Left ventricle myocardium inferior (tissue), 1 donor: Measurements from ENCODE around the gene SACM1L. TPM values are rescaled to one million over a fixed set of nuclear protein-coding genes. Genes with fewer than 3 reads are reported as not detected.

Source experiments
- DNase-seq: peaks from one replicate; pipeline ENCODE4 v3.0.0-alpha.2; 2020
- H3K27ac ChIP-seq: fragments of 200-600 bp; replicated peaks from 2 replicates; pipeline ENCODE4 v1.8.0; 2021
- H3K27me3 ChIP-seq: fragments of 200-600 bp; 2 replicates; pipeline ENCODE4 v1.8.0; 2021; ENCODE audit warnings: low read depth
- H3K36me3 ChIP-seq: fragments of 200-600 bp; 2 replicates; pipeline ENCODE4 v1.8.0; 2021
- H3K4me1 ChIP-seq: fragments of 200-600 bp; 2 replicates; pipeline ENCODE4 v1.8.0; 2021
- H3K4me3 ChIP-seq: fragments of 200-600 bp; 2 replicates; pipeline ENCODE4 v1.8.0; 2021; ENCODE audit warnings: mild to moderate bottlenecking, moderate library complexity
- H3K9me3 ChIP-seq: fragments of 200-600 bp; replicated peaks from 2 replicates; pipeline ENCODE4 v1.8.0; 2021
- intact Hi-C: fragments of 100-400 bp; cut with micrococcal nuclease; formaldehyde crosslinking; loops from one replicate; pipeline ENCODE4 v1.11.0; 2022
- total RNA-seq: library from RNA; stranded (reverse); fragmentation: NEBNext Ultra II Directional; extraction: Animal tissue kit (Norgen Biotek cat#: 25700); gene quantifications from one replicate; pipeline ENCODE4 v1.2.1, GENCODE V29; 2021
- TF ChIP-seq, protein P1 (sequence below): fragments of 200-600 bp; IDR thresholded peaks from 2 replicates; pipeline ENCODE4 v1.8.0; 2021; ENCODE audit warnings: antibody characterized with exemption, mild to moderate bottlenecking, borderline replicate concordance
- donor health status: DM: no; HTN: yes; CAD: no; lungs with severe emphysema.

The SACM1L gene
- total RNA-seq, 1 donor from 2014 or later = 20.9 TPM

DNA sequence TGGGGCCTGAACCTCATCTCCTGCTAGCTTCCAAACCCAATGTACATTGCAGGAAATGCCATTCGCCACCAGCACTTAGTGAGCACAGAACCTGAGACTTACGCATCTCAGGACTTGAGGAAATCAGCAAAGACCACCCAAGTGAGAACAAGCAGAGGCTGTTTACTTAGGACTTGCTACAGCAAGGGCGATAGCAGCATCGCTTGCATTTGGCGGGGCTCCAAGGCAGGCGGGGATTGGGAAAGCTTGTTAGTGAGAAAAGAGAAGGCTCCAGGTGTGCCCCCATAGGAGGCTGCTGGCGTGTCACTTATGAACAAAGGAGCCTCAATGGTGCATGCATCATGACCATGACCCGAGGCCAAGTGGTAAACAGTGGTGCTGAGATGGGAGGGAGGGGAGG, 87.4 kb downstream of the SACM1L start:
- Histone ChIP-seq H3K4me3 (no peak overlapping the region), H3K9me3 (no peaks in the 10 kb centered on the region), H3K36me3 (no peaks in the 10 kb centered on the region), H3K4me1 (no peaks in the 10 kb centered on the region), H3K27me3 (no peaks in the 10 kb centered on the region), H3K27ac (no peak overlapping the region)
- intact Hi-C loops = no loop called here
- DNase-seq = no peak
- TF ChIP-seq, protein P1, sequence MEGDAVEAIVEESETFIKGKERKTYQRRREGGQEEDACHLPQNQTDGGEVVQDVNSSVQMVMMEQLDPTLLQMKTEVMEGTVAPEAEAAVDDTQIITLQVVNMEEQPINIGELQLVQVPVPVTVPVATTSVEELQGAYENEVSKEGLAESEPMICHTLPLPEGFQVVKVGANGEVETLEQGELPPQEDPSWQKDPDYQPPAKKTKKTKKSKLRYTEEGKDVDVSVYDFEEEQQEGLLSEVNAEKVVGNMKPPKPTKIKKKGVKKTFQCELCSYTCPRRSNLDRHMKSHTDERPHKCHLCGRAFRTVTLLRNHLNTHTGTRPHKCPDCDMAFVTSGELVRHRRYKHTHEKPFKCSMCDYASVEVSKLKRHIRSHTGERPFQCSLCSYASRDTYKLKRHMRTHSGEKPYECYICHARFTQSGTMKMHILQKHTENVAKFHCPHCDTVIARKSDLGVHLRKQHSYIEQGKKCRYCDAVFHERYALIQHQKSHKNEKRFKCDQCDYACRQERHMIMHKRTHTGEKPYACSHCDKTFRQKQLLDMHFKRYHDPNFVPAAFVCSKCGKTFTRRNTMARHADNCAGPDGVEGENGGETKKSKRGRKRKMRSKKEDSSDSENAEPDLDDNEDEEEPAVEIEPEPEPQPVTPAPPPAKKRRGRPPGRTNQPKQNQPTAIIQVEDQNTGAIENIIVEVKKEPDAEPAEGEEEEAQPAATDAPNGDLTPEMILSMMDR = no peak

DNA sequence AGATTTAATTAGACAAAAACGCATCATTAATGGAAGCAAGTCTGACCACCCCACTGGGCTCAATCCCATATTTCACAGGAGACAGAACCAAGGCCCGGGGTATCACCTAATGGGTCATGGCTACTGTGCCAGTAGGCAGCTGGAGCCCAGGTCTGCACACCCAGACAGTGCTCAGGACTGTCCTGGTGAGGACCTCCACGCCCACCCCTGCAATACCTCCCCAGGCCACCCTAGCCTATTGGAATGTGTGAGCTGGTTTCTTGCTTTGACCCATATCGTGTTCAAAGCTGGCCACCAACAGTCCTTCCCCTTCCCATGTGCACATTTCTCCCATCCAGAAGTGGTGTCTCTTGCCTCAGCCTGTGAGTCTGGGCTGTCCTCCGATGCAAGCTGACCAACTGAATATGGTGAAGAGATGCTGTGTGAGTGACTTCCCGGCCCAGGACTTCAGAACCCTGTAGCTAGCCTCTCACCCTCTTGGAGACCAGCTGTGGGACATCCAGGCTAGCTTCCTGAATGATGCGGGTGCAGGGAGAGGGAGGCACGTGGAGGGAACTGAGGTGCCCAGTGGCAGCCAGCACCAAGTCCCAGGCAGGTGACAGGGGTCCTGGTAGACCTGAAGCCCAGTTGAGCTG, 88.0 kb downstream of the SACM1L start:
- H3K36me3 ChIP-seq = no peaks in the 10 kb centered on the region
- H3K27ac ChIP-seq = no peak overlapping the region
- no peak for DNase-seq
- TF ChIP-seq, protein P1 = no peak
- no peaks in the 10 kb centered on the region for H3K27me3 ChIP-seq
- intact Hi-C loops = no loop called here
- H3K4me3 ChIP-seq = no peak overlapping the region
- no peaks in the 10 kb centered on the region for H3K9me3 ChIP-seq
- H3K4me1 ChIP-seq = no peaks in the 10 kb centered on the region

DNA sequence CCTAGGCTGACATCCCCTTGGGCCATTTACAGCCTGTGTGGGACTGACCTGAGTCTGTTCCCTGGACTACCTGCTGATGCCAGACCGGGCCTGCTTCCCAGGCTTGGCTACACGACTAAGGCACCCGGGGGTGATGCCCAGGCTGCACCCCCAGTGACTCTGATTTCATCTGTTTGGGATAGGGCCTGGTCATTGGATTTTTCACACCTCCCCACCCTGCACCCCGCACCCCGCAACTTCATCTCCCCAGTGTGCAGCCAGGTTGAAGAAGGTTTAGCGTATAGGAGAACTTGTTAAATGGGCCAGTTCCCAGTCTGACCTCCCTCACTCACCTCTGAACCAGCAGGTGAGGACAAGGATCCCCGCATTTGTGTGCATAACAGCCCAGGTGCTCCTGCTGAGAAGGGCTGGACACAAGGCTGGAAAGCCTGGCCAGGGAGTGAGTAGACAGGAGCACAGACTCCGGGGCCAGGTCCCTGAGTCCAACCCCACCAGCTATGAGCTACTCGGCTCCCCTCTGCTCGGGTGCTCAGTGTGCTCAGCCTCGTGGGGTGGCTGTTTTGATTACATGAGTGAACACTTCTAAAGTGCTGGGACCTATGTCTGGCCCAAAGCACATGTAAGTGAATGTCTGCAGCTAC, 88.7 kb downstream of the SACM1L start:
- H3K4me3 ChIP-seq = no peak overlapping the region
- TF ChIP-seq, protein P1 = no peak
- H3K27me3 ChIP-seq = no peaks in the 10 kb centered on the region
- H3K36me3 ChIP-seq = no peaks in the 10 kb centered on the region
- intact Hi-C loops = no loop called here
- no peak overlapping the region for H3K27ac ChIP-seq
- no peaks in the 10 kb centered on the region for H3K9me3 ChIP-seq
- DNase-seq = no peak
- no peaks in the 10 kb centered on the region for H3K4me1 ChIP-seq

DNA sequence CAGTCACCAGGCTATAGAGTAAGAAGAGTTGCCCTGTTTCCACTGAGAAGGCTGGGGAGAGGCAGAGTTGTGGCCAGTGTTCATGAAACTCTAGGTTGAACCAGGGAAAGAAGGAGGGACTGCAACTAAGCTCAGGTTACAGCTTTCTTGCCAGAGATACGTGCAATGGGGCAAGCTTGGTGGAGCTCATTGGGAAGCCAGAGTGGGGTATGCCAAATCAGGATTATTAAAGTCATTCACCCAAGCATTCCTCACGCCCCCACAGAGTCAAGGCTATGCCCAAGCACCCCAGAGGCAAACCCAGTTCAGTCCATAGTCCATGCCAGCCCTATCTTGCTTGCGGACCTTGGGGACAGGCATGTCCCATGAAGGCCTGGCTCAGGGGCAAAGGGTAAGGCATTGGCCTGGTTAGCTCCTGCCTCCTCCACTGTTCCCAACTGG, 89.6 kb downstream of the SACM1L start:
- H3K4me3 ChIP-seq = no peak overlapping the region
- TF ChIP-seq, protein P1 = no peak
- no peak overlapping the region for H3K27ac ChIP-seq
- H3K27me3 ChIP-seq = no peaks in the 10 kb centered on the region
- no peaks in the 10 kb centered on the region for H3K36me3 ChIP-seq
- no peaks in the 10 kb centered on the region for H3K9me3 ChIP-seq
- intact Hi-C loops = no loop called here
- DNase-seq = no peak
- no peaks in the 10 kb centered on the region for H3K4me1 ChIP-seq

DNA sequence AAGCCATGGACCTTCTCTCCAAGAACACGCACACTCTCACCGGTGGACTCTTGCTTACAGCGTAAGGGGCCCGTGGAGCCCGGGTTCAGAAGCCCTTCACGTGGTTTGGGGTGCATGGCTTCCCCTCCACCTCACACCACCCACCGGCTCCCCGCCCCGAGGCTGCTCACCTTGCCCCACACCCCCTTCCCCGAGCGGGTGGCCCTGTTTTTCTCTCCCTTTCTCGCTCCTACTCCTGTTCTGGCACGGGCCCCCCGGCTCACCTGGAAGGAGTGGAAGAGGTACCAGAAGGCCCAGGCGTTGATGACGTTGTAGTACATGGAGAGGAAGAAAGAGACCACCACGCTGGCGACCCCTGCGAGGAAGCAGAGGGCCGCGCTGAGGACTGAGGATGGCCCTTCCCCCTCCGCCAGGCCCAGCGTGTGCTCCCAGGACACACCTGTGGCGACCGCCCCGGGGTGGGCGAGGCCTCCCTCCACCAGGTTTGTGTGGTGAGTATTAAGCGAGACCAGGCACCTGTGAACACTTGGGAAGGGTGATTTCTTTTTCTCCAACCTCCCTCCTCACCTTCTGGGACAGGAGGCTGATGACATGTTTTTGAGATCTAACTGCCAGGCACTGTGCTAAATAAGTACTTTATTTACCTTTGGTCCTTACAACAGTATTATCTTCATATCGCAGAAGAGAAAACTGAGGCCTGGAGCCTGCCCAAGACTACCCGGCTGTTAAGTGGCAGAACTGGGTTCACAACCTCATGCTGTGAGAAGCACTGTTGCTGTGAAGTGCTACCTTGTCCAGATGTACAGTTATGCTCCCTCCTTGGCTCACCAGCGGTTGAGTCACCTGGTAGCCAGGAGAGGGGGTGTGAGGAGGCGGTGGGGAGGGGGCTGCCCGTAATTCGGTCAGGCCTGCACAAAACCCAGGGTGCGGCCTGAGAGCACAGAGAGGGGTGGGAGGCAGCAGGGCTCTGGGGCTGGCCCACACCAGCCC, 90.8 kb downstream of the SACM1L start:
- no peak overlapping the region for H3K4me3 ChIP-seq
- DNase-seq = no peak
- no peak overlapping the region for H3K27ac ChIP-seq
- intact Hi-C loops = no loop called here
- no peaks in the 10 kb centered on the region for H3K4me1 ChIP-seq
- peaks cover 8% of the 10 kb centered on the region for H3K9me3 ChIP-seq
- no peaks in the 10 kb centered on the region for H3K27me3 ChIP-seq
- TF ChIP-seq, protein P1 = no peak
- no peaks in the 10 kb centered on the region for H3K36me3 ChIP-seq
